SIG-M5 (cell line): ENCODE measurements around the gene RASA3.
"Not testable (repeated sequence)": the region's sequence is repeated elsewhere in the genome, so short reads cannot be mapped to it uniquely, and the experiment has no call there.

ENCODE experiments used
- DNase-seq: peaks from one replicate; lab custom pipeline; 2025; lab: John Stamatoyannopoulos, UW

RASA3 gene

DNA sequence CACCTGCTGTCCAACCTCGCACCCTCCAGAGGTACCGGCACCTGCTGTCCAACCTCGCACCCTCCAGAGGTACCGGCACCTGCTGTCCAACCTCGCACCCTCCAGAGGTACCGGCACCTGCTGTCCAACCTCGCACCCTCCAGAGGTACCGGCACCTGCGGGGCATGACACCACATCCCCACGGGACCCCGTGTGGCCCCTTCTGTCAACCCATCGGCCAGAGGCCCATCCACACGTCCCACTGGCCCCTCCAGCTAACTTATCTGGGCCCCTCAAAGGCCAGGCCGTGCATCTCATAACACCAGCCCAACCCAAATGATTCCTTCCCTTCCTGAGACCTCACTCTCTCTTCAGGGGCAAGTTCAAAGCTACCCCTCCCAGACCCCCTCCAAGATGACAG, 6.3 kb downstream of the RASA3 start:
- DNase-seq: not testable (repeated sequence)

DNA sequence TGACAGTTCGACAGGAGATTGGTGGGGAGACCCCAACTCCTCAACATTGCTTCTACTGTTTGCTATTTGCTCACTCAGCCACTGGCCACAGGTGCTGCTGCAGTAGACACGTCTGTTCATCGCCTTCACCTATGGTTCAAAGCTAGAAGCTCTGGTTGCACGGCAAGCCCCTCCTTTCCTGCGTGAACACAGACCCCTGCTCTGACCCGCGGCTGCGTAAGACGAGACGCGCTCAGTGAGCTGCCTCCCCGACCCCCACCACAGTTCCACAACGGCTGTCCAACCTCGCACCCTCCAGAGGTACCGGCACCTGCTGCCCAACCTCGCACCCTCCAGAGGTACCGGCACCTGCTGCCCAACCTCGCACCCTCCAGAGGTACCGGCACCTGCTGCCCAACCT, 6.8 kb downstream of the RASA3 start:
- DNase-seq: no peak

DNA sequence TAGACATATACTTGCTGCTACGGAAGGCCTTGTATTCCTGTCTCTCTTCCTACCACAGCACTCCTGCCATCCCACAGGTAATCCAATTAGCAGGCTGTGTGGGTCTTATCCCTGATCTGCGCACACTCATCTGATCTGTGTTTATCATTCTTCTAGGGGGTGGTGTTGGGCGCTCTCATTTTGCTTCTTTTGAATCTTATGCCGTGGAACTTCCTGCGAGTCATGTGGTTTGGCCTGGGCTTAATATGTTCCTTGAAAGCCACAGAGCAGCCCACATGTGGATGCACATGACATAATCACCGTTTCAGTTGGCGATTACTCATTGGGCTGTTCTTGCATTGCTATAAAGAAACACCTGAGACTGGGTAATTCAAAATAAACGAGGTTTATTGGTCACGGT, 7.5 kb downstream of the RASA3 start:
- no peak for DNase-seq

DNA sequence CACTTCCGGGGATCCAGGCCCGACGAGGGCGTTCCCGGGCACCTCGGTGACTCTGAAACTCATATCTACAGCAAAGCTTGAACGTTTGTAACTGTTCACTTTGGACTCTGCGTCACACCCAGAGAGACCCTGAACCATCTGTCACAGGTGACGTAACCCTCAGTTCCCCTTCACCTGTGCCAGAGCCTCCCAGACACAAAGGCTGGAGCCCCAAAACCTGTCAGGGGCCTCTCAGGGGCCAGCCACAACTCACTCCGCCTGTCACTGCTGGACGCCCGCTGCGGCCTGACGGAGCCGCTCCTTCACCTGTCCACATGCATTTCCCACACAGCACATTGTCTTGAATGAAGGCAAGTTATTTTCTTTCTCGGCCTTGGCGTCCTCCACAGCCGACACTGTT, 8.0 kb downstream of the RASA3 start:
- DNase-seq: no peak

DNA sequence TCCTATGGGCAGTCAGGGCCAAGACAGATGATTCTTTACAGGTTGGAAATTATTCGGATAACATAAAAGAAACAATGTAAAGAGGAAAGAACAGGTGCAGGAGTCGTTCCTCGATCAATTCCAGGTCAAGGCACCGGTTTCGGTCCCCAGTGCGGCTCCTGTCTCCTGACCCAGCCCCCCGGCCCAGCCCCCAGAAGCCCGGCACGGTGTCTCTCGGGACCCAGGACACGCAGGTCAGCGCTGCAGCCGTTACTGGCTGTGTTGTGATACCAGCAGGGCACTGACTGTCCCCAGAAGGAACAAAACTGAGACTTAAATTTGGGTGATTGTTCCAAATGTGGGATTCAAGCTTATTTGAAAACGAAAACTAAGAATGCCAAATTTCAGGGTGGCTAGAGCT, 8.5 kb downstream of the RASA3 start:
- DNase-seq: no peak

DNA sequence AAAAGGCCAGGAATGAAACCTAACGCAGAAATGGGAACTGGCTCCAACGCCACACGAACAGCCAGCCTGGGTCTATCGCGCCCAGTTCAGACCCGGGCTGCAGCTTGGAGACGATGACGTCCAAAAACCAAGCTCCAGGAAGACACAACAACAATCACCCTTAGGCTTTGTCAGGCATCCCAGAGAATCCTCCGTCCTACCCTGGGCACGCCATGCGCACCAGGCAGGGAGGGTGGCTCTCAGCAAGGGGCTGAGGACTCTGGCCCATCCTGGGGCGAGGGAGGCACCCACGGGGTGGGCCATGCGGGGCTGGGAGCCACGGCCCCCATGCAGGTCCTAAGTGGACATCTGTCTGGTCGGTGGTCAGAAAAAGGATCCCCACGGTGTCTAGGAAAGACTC, 9.0 kb downstream of the RASA3 start:
- no peak for DNase-seq

DNA sequence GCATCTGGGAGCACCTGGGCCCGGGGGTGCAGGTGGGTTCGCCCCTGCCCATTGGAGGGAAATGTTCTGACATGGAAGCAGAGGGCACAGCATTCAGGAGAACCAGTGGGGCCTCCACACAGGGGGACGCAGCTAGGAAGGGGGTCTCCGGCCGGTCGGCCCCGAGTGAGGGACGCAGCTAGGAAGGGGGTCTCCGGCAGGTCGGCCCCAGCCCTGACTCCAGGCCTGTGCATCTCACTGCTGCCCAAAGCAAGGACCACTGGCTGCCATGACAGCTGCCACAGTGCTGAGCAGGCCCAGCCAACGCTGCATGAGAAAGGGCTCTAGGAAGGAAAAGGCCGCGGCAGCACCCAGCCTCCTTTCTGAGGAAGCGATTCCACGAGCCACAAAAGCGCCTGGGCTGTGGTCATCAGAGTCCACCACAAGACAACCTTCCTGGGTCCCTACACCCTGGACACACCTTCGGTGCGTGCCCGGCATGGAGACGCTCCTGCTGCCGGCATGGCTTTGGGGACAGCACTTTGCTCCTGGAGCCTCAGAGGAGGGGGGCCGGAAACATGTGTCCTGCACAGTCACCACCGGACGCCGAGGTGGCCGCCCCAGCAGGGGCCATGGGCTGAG, 9.7 kb downstream of the RASA3 start:
- DNase-seq: no peak

DNA sequence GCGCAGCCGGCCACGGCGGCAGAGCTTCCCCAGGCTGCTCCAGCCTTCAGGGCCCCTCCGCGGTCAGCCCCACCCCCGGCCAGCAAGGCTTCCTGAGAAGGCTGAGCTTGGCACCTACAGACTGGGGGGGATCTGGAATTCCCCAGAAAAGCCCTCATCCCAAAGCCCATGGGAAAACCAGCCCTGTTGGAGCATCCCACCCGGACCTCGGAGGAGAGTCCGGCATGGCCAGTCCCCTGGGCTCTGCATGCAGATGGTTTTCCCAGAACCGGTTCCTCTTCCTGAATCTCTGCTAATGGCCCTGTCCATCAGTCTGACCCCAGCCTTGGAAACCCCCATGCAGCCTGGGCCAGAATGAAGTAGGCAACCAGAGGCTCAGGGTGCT, 10.3 kb downstream of the RASA3 start:
- no peak for DNase-seq

DNA sequence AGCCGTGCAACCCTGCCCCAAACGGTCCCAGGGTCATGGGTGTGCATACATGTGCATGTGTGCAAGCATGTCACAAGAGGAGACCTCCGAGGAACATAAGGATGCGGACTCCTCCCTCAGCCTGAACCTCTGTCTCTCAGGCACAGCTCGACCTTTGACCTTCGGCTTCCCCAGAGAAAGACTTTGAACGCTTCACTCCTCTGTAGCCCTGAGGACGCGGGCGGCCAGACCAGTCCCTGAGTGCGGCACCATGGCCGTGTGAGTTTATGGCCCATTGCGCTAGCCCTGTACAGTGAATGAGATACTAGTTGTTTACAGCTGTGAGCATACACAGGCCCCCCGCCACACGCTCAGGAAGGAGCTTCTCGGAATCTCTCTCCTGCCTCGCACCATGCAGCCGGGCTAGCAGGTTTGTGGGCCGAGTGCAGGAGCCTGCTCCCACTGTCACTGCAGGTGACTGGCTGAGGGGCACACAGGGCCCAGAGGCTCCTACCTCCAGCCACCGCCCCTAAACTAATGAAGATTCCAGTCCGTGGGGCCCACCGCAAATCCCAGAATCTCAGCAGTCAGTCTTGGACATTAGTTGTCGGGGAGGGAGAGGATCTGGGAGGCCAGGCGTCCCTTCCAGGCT, 10.8 kb downstream of the RASA3 start:
- DNase-seq: no peak

DNA sequence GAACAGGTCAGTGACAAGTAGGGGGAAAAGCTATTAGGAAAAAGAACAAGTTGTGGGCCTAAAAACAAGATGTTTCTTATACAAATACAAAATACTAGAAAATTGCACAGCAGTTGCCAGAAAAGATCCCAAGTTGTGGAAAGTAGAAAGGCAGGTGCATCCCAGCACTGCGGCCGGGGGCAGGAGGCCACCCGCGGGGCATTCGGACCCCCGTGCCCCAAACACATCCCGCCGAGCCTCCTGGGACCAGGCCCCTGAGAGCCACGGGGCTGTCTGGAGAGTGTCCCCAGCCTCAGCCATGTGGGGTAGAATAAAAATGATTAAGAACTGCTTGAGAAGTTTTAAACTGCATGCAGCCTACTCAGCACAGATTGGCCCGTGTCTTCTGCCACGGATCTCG, 11.4 kb downstream of the RASA3 start:
- no peak for DNase-seq

DNA sequence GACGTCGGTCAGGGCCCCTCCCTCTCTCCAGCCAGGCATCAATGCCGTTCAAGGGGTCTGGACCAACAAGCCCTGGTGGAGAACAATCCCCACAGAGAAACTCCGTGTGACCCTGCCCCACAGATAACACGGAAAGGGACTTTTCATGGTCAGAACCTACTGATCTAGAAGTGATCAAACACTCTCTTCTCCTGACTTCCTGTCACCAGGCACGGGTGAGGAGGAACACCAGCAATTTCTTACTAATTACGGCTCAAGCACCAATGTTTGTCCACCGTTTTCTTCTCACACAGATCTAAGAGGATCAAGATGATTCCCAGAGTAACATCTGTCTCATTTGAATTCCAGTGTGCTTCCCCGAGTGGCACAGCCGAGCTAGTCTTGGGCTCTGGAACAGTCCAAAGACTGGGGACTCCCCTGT, 11.8 kb downstream of the RASA3 start:
- no peak for DNase-seq

DNA sequence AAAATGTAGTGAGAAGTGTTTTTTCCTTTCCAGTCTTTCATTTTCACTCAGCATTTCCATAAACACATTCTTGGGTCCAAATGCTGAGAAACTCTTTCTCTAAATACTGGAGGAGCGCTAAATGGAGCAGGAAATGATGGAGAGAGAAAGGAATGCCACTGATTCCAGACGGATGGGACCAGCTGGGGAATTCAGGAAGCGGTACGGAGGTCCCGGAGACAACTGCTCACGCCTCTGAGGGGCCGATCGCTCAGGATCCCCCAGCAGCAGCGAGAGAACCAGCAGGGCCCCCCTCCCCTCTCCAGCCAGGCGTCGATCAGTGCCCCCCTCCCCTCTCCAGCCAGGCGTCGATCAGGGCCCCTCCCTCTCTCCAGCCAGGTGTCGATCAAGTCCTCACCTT, 13.2 kb downstream of the RASA3 start:
- DNase-seq: no peak

DNA sequence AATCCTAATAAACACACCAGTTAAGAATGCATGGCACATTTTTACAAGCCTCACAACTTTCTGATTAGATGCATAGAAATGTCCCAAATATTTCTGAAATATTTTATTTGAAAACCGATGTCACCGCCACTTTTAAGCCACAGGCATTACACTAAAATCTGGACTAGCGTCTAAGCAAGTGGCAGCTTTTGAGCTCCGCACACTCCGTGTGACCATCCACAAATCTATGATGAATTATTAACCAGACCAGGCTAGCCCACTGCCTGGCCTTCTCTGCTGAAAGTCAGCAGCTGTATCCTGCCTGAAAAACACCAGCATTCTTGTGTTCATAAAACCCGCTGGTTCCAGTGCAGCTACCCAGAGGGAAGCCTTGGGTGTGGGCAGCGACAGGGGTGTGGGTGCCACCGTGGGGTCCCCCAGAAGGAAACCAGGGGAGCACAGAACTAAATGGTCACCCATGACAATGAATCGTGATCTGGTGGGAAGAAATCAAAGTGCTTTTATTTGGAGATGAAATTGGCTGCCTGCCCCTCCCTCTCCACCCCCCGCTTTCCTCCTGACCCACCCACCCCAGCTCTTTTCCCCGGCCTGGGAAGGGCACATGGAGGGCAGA, 13.8 kb downstream of the RASA3 start:
- no peak for DNase-seq

DNA sequence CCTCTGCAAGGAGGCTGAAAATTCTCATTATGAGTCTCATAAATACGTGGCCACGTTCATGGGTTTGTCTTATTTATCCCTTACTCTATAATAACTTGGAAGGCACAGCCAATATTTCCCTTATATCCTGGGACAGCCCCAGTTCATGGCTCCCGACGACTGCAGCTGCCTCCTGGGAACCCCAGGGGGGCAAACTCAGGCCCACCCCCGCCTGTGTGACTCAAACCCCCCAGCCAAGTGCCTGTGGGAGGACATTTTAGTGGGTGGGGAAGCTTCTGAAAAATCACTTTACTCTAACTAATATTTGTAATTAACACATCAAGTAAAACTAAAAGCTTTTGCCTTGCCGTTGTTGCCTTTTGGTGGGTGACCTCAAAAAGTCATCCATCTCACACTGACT, 14.3 kb downstream of the RASA3 start:
- no peak for DNase-seq

DNA sequence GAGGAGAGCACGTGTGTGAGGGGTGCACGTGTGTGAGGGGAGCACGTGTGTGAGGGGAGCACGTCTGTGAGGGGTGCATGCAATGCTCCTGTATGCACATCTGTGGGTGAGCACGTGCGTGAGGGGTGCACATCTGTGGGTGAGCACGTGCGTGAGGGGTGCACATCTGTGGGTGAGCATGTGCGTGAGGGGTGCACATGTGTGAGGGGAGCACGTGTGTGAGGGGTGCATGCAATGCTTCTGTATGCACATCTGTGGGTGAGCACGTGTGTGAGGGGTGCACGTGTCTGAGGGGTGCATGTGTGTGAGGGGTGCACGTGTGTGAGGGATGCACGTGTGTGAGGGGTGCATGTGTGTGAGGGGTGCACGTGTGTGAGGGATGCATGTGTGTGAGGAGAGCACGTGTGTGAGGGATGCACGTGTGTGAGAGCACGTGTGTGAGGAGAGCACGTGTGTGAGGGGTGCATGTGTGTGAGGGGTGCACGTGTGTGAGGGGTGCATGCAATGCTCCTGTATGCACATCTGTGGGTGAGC, 15.0 kb downstream of the RASA3 start:
- DNase-seq: not testable (repeated sequence)

DNA sequence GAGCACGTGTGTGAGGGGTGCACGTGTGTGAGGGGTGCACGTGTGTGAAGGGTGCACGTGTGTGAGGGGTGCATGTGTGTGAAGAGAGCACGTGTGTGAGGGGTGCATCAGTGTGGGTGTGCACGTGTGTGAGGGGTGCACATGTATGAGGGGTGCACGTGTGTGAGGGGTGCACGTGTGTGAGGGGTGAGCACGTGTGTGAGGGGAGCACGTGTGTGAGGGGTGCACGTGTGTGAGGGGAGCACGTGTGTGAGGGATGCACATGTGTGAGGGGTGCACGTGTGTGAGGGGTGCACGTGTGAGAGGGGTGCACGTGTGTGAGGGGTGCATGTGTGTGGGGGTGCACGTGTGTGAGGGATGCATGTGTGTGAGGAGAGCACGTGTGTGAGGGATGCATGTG, 15.7 kb downstream of the RASA3 start:
- no peak for DNase-seq

DNA sequence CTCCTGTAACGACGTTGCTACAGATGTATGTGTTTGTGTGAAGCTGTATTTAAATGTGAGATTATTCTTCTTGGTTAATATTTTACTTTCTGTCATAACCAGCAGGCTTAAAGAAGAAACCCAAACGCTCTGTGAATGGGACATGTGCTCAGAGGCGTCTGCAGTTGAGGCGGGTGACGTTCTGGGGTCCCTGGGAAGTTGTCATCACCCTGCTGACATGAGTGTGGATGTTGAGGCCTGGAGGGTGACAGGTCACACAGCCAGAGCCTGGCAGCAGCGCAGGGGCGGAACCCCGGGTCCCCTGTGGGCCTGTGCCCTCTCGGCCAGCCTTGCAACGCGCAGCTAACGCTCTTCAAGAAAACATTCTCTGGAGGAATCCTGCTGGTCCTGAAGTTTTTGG, 16.6 kb downstream of the RASA3 start:
- DNase-seq: no peak

DNA sequence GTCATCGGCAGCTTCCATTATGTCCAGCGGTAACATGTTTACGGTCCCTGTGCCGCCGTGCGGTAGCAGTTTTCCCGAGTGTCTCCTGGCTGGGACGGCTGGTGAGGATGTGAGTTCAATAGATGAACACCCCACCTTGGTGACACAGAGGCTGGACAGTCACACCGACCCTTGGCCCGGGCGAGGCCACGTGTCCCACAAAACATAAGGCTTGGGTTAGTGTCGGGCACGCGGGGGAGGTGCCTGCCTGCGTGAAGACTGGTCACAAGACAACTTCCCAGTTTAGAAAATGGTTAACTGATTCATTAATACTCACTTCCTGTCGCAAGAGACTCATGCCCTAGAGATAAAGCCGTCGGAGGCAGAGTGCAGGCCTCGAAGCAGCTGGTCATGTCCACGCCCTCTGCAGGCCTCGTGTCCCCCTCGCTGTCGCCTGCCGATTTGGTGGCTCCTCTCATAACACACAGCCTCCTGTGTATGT, 17.2 kb downstream of the RASA3 start:
- DNase-seq: peak; percentile 63

DNA sequence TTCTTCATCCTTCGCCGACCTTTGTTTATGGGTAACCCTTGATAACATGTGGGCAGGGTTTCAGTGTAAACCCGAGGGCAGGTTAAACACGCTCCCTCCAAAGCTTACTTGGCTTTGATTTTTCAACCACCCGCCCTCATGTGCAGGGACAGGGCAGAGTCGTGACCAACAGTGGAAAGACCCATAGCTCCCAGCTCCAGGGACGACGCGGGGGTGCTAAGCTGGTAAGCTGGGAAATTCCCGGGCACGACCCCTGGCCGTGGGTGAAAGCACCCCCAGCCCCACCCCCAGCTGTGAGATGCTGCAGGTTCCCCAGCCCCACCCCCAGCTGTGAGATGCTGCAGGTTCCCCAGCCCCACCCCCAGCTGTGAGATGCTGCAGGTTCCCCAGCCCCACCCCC, 17.8 kb downstream of the RASA3 start:
- not testable (repeated sequence) for DNase-seq

DNA sequence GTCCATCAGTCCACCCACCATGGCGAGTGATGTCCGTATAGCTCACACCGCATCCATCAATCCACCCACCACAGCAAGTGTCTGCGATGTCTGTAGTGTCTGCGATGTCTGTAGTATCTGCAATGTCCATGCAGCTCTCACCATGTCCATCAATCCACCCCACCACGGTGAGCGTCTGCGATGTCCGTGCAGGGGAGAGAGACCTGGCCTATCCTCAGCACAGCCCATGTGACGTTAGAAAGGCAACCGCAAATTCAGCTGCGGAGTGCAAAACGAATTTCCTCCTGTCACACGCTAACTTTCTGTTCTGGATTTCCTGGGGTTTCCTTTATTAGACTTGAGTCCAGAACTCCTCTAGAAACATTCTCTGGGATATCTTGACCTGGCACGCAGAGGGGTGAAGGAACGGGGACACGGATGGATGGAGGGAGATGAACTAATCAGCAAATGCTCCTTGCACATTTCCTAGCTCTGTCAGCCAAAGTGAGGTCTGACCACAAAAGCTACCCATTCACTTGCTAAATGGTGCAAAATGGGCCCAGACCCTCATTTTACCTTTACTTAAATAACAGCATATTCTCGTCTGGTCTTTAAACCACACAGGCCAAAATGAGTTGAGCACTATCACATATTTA, 18.3 kb downstream of the RASA3 start:
- DNase-seq: no peak

DNA sequence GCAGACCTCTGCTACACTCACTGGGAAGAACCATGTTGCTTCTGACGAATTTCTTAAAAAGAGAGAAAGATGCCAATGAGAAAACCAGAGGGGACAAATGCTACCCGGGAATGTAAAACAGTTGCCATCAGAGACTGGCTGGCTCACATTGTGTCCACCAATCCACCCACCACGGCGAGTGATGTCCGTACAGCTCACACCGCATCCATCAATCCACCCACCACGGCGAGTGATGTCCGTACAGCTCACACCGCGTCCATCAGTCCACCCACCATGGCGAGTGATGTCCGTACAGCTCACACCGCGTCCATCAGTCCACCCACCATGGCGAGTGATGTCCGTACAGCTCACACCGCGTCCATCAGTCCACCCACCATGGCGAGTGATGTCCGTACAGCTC, 19.0 kb downstream of the RASA3 start:
- not testable (repeated sequence) for DNase-seq

DNA sequence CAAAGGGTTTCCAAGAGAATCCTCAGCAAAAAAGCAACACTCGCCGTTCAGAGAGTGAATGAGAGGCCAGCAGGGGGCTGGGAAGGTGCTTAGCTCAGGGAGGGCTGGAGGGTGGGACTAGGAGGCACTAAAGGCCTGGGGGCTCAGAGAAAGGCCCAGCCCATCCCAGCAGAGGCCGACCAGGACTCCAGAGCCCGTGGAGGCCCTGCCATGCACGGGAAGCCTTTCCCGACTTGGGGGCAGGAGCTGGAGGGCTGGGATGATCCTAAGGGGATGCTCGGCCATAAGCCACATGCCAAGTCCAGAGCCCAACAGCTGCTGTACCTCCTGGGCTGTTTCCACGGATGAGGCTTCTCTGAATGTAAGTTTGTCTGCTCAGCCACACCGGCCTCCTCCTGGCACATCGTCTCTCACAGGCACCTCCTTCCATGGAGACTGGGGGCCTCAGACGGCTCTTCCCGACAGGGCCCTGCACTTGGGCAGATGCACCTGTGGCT, 19.5 kb downstream of the RASA3 start:
- no peak for DNase-seq
